Calu3 (cell line): ENCODE measurements around the gene SUPT6H. TPM values are rescaled to one million over a fixed set of nuclear protein-coding genes. Genes with fewer than 3 reads are reported as not detected.

Experiments used
- BruUV-seq: library from RNA; stranded (reverse); fragments of 400-500 nt; replicated peaks from 2 replicates; lab custom pipeline; 2021; lab: Mats Ljungman, UMichigan
- CTCF ChIA-PET: fragments of 300-600 bp; sonication (Branson Sonifier 250); formaldehyde crosslinking; loops from one replicate; lab custom pipeline; 2022; ENCODE audit warnings: antibody characterized with exemption; lab: Charles Lee
- DNase-seq: peaks from one replicate; pipeline ENCODE4 v3.0.0; 2022
- H3K27ac Mint-ChIP-seq: one replicate; pipeline ENCODE4 v1.8.0; 2022; ENCODE audit warnings: mixed read lengths; ENCODE audit not compliant: unreplicated experiment
- H3K27me3 Mint-ChIP-seq: one replicate; pipeline ENCODE4 v1.8.0; 2022; ENCODE audit warnings: mixed read lengths; ENCODE audit not compliant: unreplicated experiment
- H3K36me3 Mint-ChIP-seq: one replicate; pipeline ENCODE4 v1.8.0; 2022; ENCODE audit warnings: mild to moderate bottlenecking, moderate library complexity, mixed read lengths; ENCODE audit not compliant: insufficient read depth, unreplicated experiment
- H3K4me1 Mint-ChIP-seq: one replicate; pipeline ENCODE4 v1.8.0; 2022; ENCODE audit warnings: mild to moderate bottlenecking, low read depth, mixed read lengths; ENCODE audit not compliant: unreplicated experiment
- H3K4me3 Mint-ChIP-seq: one replicate; pipeline ENCODE4 v1.8.0; 2022; ENCODE audit warnings: mild to moderate bottlenecking, low read depth, moderate library complexity, mixed read lengths; ENCODE audit not compliant: unreplicated experiment
- H3K9me3 Mint-ChIP-seq: one replicate; pipeline ENCODE4 v1.8.0; 2022; ENCODE audit warnings: low read depth, mixed read lengths; ENCODE audit not compliant: unreplicated experiment
- intact Hi-C: fragments of 100-400 bp; cut with micrococcal nuclease; formaldehyde crosslinking; loops from one replicate; pipeline ENCODE4 v1.10.0; 2022; ENCODE audit not compliant: unreplicated experiment
- total RNA-seq: library from RNA; stranded (reverse); gene quantifications from 2 replicates; pipeline ENCODE4 v1.2.3, GENCODE V29; 2022
- TF ChIP-seq, protein P1 (sequence below): fragments of 200-600 bp; IDR thresholded peaks from one replicate; pipeline ENCODE4 v1.8.0; 2022; ENCODE audit warnings: antibody characterized with exemption; ENCODE audit not compliant: unreplicated experiment

SUPT6H gene
- total RNA-seq, 1 experiment from 2014 or later: 107 TPM

DNA sequence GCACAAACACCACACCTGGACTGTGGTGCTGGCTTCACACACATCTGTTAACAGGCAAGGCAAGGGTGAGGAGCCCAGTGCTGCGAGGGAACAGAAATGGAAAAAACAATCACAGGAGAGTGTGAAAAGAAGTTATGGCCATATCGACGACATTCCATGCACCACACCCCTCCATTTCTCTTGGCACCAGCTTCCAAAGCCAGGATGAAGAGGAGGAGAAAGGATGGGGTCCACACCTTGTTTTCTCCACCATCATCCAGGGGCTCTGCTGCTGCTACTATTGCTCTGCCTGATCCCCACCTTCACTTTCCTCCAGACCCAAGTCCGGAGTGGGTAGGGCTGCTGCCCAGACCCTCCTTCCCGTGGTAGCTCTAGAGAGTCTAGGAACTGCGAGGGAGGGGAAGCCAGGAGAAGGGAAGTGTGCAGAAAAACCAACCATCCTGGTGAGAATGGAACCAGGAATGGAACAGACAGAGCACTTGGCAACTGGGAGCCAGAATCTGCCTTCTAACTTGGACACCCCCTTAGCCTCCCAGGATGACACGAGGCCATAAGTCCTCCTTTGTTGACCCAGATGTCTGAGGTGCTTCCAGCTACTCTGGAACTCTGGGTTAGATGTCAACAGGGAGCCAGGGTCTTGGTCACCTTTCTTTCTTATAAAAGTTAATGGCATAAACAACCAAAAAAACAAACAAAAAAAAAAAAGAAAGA, 50.9 kb downstream of the SUPT6H start:
- Mint-ChIP-seq H3K36me3 (peaks cover 40% of the 10 kb centered on the region), H3K4me3 (no peak overlapping the region), H3K9me3 (no peaks in the 10 kb centered on the region), H3K27ac (no peak overlapping the region), H3K27me3 (no peaks in the 10 kb centered on the region), H3K4me1 (peaks cover 1% of the 10 kb centered on the region)
- no peak for DNase-seq
- no TSS peak for BruUV-seq
- CTCF ChIA-PET: no interaction called here
- intact Hi-C loops: no loop called here
- TF ChIP-seq, protein P1, sequence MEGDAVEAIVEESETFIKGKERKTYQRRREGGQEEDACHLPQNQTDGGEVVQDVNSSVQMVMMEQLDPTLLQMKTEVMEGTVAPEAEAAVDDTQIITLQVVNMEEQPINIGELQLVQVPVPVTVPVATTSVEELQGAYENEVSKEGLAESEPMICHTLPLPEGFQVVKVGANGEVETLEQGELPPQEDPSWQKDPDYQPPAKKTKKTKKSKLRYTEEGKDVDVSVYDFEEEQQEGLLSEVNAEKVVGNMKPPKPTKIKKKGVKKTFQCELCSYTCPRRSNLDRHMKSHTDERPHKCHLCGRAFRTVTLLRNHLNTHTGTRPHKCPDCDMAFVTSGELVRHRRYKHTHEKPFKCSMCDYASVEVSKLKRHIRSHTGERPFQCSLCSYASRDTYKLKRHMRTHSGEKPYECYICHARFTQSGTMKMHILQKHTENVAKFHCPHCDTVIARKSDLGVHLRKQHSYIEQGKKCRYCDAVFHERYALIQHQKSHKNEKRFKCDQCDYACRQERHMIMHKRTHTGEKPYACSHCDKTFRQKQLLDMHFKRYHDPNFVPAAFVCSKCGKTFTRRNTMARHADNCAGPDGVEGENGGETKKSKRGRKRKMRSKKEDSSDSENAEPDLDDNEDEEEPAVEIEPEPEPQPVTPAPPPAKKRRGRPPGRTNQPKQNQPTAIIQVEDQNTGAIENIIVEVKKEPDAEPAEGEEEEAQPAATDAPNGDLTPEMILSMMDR: no peak

DNA sequence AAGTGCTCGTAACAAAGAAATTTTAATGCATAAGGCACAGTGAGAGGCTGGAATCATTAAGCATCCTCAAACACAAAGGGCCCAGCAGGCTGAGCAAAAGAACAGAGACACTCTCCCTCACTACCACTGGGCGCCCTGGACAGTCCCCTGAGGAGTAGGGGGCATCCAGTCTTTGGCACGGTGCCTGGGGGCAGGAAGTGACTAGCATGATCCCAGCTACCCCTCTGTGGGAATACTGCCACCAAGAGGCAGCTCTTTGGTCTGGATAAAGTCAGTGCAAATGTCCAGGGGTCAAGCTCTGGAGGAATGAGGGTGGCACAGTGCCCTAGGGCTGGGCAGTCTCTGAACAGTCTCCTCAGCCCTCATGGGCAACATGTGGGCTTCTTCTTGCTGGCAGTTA, 52.3 kb downstream of the SUPT6H start:
- H3K27me3 Mint-ChIP-seq: no peaks in the 10 kb centered on the region
- DNase-seq: no peak
- CTCF ChIA-PET: no interaction called here

DNA sequence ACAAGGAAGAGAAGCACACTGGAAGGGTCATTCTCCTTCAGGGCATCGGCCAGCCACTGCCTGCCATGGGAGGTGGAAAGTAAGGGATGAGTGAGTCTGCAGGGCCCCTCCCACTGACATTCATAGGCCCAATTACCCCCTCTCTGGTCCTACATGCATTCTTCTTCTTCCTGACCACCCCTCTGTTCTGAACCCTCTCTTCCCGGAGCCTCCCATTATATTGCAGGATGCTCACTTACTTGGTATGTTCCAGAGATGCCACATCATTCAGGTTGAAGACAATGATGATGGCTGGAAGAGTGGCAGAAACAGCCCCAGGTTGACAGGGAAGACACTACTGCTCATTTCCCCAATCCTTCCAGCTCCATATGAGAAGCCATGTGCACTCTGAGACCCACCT, 53.2 kb downstream of the SUPT6H start:
- no peaks in the 10 kb centered on the region for H3K9me3 Mint-ChIP-seq
- no peak for DNase-seq
- TF ChIP-seq, protein P1: no peak
- CTCF ChIA-PET: no interaction called here
- no peak overlapping the region for H3K27ac Mint-ChIP-seq
- H3K36me3 Mint-ChIP-seq: peaks cover 45% of the 10 kb centered on the region
- H3K4me1 Mint-ChIP-seq: peaks cover 18% of the 10 kb centered on the region
- H3K27me3 Mint-ChIP-seq: no peaks in the 10 kb centered on the region
- intact Hi-C loops: loop anchor here (5.0 kb wide), 1 partner anchor 53 kb away; the partner anchor contains the start of genes SDF2 and SUPT6H
- BruUV-seq: no TSS peak
- no peak overlapping the region for H3K4me3 Mint-ChIP-seq

More for the DNA sequence above, 52.3 kb downstream of the SUPT6H start:
- BruUV-seq: no TSS peak
- Mint-ChIP-seq H3K4me3 (no peak overlapping the region), H3K9me3 (no peaks in the 10 kb centered on the region), H3K36me3 (peaks cover 44% of the 10 kb centered on the region), H3K27ac (no peak overlapping the region), H3K4me1 (peaks cover 15% of the 10 kb centered on the region)
- TF ChIP-seq, protein P1: no peak
- intact Hi-C loops: no loop called here

DNA sequence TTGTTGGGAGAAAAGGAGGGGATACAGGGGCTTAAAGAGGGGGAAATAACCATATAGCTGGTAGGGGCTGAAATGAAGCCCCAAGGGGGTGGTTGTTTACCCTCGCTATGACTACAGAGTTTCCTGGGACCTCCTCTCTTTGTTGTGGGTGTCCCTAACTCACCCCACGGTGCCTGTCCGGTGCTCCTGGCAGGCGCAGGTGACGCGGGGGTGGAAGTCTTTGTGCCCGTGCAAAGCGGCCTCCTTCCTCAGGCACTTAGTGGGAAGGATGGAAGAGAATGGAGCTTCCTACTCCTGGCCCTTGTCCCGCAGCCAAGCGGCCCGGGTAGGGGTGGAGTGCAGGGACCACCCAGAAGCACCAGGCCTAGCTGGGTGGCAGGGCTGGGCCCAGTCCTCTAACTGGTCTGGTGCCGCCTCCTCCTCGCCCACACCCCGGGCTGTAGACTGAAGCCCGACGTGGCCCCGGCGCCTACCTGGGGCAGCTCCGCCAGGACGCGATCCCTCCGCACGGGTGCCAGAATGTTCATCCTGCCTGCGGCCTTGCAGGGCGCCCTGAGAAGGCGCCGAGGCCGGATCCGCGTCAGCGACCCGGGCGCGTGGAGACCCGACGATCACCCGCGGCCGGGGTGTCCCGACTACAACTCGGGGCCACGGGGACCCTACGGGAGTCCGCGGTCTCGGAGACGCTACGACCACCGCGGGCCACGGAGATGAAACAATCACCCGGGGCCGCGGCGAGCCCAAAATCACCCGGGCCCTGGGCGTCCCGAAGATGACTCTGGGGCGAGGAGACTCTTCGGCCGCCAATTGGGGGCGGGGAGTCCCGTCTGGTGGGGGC, 55.0 kb downstream of the SUPT6H start:
- DNase-seq: no peak
- Mint-ChIP-seq H3K27ac (no peak overlapping the region), H3K36me3 (peaks cover 47% of the 10 kb centered on the region), H3K27me3 (no peaks in the 10 kb centered on the region), H3K4me1 (peaks cover 18% of the 10 kb centered on the region), H3K4me3 (peak overlapping the region; percentile 89), H3K9me3 (no peaks in the 10 kb centered on the region)
- intact Hi-C loops: loop anchor here (5.0 kb wide), 1 partner anchor 55 kb away; the partner anchor contains the start of genes SDF2 and SUPT6H
- CTCF ChIA-PET: no interaction called here
- TF ChIP-seq, protein P1: no peak
- BruUV-seq: no TSS peak
